Retinal pigment epithelial cell (primary cell): Measurements from ENCODE around the gene ARFGAP3.

Experiments
- DNase-seq: peaks from one replicate; pipeline ENCODE4 v3.0.0-alpha.2; 2010; ENCODE audit warnings: low read depth
- H3K4me3 ChIP-seq: 2 replicates; pipeline ENCODE4 v1.5.1; 2011; ENCODE audit warnings: mild to moderate bottlenecking, low read length, control low read depth, moderate library complexity
- CTCF ChIP-seq: conservative IDR thresholded peaks from 2 replicates; pipeline ENCODE4 v1.5.1; 2011; ENCODE audit warnings: low read depth, low read length, control low read depth, inconsistent platforms

The ARFGAP3 gene

GRCh38 chr22:42872821-42873220 lies 15.7 kb upstream of the ARFGAP3 start:
- no peak for TF ChIP-seq CTCF
- no peak for DNase-seq
- no peak overlapping the region for H3K4me3 ChIP-seq

- no peak for DNase-seq
- TF ChIP-seq CTCF = no peak
- H3K4me3 ChIP-seq = no peak overlapping the region
These were observed 14.3 kb upstream of the ARFGAP3 start for GRCh38 chr22:42871146-42872050.

GRCh38 chr22:42869888-42870480 lies 12.9 kb upstream of the ARFGAP3 start:
- no peak for TF ChIP-seq CTCF
- no peak overlapping the region for H3K4me3 ChIP-seq
- DNase-seq = no peak

- H3K4me3 ChIP-seq = no peak overlapping the region
- no peak for TF ChIP-seq CTCF
- DNase-seq = no peak
These were observed 12.4 kb upstream of the ARFGAP3 start for GRCh38 chr22:42869463-42869862.

GRCh38 chr22:42868751-42869251 lies 11.7 kb upstream of the ARFGAP3 start:
- TF ChIP-seq CTCF = no peak
- no peak for DNase-seq
- no peak overlapping the region for H3K4me3 ChIP-seq

GRCh38 chr22:42866100-42866499 lies 9.0 kb upstream of the ARFGAP3 start:
- no peak overlapping the region for H3K4me3 ChIP-seq
- no peak for DNase-seq
- TF ChIP-seq CTCF = no peak
